Glomerular visceral epithelial cell (primary cell): Measurements from ENCODE around the gene FAM8A1.
A peak's percentile ranks its signal among the peaks of the same experiment; 100 is the strongest.
"Not testable (repeated sequence)": the region's sequence is repeated elsewhere in the genome, so short reads cannot be mapped to it uniquely, and the experiment has no call there.

Experiments used
- DNase-seq: peaks from one replicate; pipeline ENCODE4 v3.0.0-alpha.2; 2016; ENCODE audit errors: extremely low spot score

FAM8A1 gene, protein sequence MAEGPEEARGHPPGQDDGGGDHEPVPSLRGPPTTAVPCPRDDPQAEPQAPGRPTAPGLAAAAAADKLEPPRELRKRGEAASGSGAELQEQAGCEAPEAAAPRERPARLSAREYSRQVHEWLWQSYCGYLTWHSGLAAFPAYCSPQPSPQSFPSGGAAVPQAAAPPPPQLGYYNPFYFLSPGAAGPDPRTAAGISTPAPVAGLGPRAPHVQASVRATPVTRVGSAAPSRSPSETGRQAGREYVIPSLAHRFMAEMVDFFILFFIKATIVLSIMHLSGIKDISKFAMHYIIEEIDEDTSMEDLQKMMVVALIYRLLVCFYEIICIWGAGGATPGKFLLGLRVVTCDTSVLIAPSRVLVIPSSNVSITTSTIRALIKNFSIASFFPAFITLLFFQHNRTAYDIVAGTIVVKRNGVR

GRCh38 chr6:17599877-17600526 is at the start of gene FAM8A1:
Gene FAM8A1 (plus strand): TSS chr6:17600302. CDS start chr6:17600410, 108 bp downstream.
- peak; percentile 90 for DNase-seq

DNA sequence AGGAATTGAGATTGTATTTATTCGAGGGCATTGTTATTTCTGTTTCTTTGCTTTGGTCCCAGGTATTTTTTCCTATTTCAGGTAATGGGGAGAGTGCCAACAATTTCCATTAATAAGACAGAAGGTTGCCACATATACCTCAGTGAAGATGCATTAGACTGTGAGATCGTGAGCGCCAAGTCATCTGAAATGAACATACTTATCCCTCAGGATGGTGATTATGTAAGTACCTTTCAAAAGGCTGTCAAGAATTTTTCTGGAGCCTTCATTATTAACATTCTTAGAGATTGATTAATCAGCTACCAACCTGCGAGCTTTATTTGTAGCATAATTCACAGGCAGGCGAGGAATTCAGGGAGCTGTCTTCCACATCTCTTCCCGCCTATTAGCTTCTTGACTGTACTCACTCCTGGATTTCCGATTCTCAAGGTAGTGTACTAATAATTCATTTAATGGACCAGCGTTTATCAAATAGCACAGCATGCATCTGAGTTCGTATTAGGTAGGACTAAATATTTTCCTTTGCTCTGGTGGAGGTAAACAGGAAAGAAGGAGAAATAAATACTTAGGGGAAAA is 48.6 kb upstream of the FAM8A1 start:
- no peak for DNase-seq

- no peak for DNase-seq
These were observed 47.2 kb upstream of the FAM8A1 start for GRCh38 chr6:17552861-17553260.

DNA sequence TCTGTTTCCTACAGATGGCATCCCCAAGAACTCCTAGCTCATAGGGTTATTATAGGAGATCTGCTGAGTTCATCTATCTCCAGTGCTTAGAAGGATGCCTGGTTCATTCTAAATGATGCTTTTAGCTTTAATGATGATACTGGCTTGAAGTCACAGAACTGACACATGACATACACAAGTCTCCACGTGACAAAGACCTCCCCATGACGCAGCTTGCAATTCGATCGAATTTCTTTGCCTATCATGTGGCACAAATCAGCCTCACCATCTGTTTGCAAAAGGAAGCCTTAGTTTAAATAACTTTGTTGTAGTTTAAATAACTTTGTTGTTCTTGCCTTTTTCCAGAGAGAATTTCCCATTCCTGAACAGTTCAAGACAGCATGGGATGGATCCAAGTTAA is 44.1 kb upstream of the FAM8A1 start:
- DNase-seq, result no peak

GRCh38 chr6:17562636-17563035 is 37.5 kb upstream of the FAM8A1 start:
- DNase-seq, result no peak

DNA sequence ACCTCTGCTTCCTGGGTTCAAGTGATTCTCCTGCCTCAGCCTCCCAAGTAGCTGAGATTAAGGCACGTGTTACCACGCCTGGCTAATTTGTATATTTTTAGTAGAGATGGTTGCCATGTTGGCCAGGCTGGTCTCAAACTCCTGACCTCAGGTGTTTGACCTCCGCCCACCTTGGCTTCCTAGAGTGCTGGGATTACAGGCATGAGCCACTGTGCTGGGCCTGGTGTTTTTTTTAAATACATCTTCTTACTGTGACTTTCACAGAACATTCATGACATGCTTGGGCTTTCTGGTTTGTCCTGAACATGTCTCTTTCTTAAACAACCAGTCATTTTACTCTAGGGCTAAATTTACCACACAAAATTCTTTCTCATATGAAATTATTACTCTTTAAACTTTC is 34.7 kb upstream of the FAM8A1 start:
- DNase-seq, result no peak

DNA sequence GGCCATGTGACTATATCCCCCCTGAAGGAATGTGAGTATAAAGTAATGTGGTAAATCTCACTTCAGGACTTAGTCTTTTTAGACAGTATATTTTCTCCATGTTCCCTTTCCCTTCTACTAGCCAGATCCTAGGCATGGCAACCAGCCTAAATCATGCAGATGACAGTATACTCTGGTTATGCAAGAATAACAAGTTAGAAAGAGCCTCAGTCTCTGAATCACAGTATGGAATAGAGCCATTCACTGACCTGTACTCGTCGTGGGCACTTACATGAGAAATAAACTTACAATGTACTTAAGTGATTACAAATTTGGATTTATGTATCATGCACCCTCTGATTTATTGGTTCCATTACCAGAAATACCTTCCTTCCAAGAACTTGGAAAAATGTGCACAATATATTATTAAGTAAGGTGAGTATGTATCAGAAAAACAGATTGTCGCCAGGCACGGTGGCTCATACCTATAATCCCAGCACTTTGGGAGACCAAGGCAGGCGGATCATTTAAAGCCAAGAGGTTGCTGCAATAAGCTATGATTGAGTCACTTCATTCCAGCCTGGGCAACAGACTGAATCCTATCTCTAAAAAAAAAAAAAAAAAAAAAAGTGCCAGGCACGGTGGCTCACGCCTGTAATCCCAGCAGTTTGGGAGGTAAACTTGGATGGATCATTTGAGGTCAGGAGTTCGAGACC is 25.1 kb upstream of the FAM8A1 start:
- peak; percentile 12 for DNase-seq

GRCh38 chr6:17577059-17577458 is 23.0 kb upstream of the FAM8A1 start:
- DNase-seq, result no peak

DNA sequence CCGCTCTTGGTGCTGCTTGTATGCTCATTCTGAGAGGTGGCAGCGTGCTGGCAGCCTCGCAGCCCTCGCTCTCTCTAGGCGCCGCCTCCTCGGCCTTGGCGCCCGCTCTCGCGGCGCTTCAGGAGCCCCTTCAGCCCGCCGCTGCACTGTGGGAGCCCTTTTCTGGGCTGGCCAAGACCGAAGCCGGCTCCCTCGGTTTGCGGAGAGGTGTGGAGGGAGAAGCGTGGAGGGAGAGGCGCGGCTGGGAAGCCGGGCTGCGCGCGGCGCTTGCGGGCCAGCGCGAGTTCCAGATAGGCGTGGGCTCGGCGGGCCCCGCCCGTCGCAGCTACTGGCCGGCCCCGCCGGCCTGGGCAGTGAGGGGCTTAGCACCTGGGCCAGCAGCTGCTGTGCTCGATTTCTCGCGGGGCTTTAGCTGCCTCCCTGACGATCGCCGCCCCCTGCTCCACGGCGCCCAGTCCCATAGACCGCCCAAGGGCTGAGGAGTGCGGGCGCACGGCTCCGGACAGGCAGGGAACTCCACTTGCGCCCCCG is 19.5 kb upstream of the FAM8A1 start:
- no peak for DNase-seq

DNA sequence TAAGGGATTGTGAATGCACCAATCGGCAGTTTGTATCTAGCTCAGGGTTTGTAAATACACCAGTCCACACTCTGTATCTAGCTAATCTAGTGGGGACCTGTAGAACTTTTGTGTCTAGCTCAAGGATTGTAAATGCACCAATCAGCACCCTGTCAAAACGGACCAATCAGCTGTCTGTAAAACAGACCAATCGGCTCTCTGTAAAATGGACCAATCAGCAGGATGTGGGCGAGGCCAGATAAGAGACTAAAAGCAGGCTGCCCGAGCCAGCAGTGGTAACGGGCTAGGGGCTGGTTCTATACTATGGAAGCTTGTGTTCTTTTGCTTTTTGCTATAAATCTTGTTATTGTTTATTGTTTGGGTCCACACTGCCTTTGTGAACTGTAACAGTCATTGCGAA is 18.8 kb upstream of the FAM8A1 start:
- not testable (repeated sequence) for DNase-seq

- peak; percentile 27 for DNase-seq
These were observed 16.3 kb upstream of the FAM8A1 start for GRCh38 chr6:17583811-17584210.

DNA sequence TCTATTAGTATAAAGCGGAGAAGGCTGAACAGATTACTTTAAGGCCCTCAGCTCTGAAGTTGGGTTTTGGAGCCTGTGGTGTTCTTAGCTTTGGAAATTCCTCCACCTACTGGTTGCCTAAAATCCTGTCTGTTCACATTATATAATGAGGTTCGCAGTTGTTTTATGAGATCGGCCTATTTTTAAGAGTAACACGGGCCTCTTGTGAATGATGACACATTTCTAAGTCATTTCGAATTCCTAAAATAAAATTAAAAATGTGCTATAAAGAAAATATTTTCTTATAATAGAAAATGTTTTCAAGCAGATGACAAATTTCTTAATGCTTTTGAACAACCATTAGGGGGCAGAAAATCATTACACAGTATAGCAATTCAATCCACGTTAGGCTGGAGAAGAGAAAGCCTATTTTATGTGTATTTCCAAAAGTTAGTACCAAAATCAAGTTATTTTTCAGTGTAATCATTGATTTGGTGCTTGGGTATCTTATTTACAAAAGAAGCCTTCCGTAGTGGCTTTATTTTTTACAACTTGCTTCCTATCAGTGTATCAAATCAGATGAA is 15.8 kb upstream of the FAM8A1 start:
- DNase-seq, result peak; percentile 68

DNA sequence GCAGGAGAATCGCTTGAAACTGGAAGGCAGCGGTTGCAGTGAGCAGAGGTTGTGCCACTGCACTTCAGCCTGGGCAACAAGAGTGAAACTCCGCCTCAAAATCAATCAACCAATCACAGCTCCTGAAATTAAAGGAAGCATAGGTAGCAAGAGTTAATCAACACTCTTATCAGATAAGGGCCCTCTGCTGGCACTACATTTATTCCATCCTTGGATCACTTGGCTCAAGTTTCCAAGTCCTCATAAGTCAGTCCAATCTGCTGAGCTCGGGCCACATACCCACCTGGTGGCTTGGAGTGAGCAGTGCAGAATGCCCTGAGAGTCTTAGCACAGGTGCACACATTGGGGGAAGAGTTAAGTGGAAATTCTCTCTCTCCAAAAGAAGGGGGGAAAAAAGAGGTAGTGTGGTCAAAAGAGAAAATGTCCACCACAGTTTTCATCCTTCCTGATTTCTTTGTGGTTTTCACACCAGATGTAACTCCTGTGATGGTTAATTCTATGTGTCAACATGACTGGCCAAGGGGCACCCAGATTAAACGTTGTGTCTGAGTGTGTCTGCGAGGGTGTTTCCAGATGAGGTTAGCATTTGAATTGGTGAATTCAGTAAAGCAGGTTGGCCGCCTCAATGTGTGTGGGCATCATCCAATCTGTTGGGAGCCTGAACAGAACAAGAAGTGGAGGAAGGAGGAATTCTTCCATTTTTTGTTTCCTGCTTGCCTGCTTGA is 14.2 kb upstream of the FAM8A1 start:
- DNase-seq, result peak; percentile 30

GRCh38 chr6:17586623-17587022 is 13.5 kb upstream of the FAM8A1 start:
- DNase-seq, result not testable (repeated sequence)

- no peak for DNase-seq
These were observed 12.1 kb upstream of the FAM8A1 start for GRCh38 chr6:17588011-17588410.

- DNase-seq, result peak; percentile 87
These were observed 10.6 kb upstream of the FAM8A1 start for GRCh38 chr6:17589406-17590096.

- no peak for DNase-seq
These were observed 8.8 kb upstream of the FAM8A1 start for GRCh38 chr6:17591287-17591686.

DNA sequence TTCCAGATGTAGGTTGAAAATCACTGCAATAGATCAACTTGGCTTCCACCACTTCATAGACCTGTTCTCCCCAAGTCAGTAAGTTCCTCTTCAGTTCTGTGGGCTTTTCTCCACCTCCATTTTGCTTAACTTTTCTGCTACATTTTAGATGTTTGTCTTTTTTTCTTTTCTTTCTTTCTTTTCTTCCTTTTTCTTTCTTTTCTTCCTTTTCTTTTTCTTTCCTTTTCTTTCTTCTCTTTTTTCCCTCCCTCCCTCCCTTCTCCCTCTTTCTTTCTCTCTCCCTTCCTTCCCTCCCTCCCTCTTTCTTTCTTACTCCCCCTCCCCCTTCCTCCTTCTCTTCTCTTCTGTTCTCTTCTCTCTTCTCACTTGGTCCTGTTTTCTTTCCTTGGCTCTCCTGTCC is 6.9 kb upstream of the FAM8A1 start:
- no peak for DNase-seq

DNA sequence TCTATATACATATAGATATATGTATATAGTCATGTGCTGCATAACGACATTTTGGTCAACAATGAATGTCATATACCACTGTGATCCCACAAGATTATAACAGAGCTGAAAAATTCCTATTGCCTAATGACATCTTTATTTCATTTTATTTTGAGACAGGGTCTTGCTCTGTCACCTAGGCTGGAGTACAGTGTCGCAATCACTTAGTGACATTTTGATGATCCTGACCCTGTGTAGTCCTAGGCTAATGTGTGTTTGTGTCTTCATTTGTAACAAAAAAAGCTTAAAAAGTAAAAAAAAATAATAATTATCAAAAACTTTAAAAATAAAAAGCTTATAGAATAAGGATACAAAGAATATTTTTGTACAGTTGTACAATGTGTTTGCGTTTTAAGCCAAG is 4.0 kb upstream of the FAM8A1 start:
- no peak for DNase-seq
